Fibroblast of skin of left quadriceps (primary cell): Measurements from ENCODE around the gene KLF18.
A peak's percentile ranks its signal among the peaks of the same experiment; 100 is the strongest.
"Not testable (repeated sequence)": the region's sequence is repeated elsewhere in the genome, so short reads cannot be mapped to it uniquely, and the experiment has no call there.

Experiments
- DNase-seq, 2 experiments: peaks; one replicate each; pipeline ENCODE4 v3.0.0-alpha.2; 2013; ENCODE audit warnings: low read depth in 2 of 2

Gene KLF18

GRCh38 chr1:44120398-44120949 lies 21.0 kb downstream of the KLF18 start:
- DNase-seq, result no peak

GRCh38 chr1:44119525-44119924 lies 21.9 kb downstream of the KLF18 start:
- DNase-seq, result no peak

- no peak for DNase-seq
Observed at GRCh38 chr1:44118682-44119081, 22.7 kb downstream of the KLF18 start, which contains the start of gene KLF17. Gene KLF17, plus strand, starts transcription at chr1:44118821. Its CDS starts 87 bp downstream, at chr1:44118908.

- DNase-seq, result not testable (repeated sequence)
Observed at GRCh38 chr1:44117272-44117671, 24.2 kb downstream of the KLF18 start.

GRCh38 chr1:44114098-44114497 lies 27.3 kb downstream of the KLF18 start:
- no peak for DNase-seq

GRCh38 chr1:44113095-44113609 lies 28.3 kb downstream of the KLF18 start:
- DNase-seq, result no peak

- no peak for DNase-seq
Observed at GRCh38 chr1:44112486-44112885, 28.9 kb downstream of the KLF18 start.

GRCh38 chr1:44111861-44112260 lies 29.6 kb downstream of the KLF18 start:
- no peak for DNase-seq

- no peak for DNase-seq
Observed at GRCh38 chr1:44110916-44111315, 30.5 kb downstream of the KLF18 start.

- no peak for DNase-seq
Observed at GRCh38 chr1:44108971-44109370, 32.5 kb downstream of the KLF18 start.

- peak in 1 of 2 experiments; percentile 8 for DNase-seq
Observed at GRCh38 chr1:44108241-44108640, 33.2 kb downstream of the KLF18 start.

GRCh38 chr1:44105810-44106209 lies 35.6 kb downstream of the KLF18 start:
- DNase-seq, result no peak

- DNase-seq, result no peak
Observed at GRCh38 chr1:44103270-44104131, 37.9 kb downstream of the KLF18 start.

- DNase-seq, result no peak
Observed at GRCh38 chr1:44101328-44101727, 40.1 kb downstream of the KLF18 start.

GRCh38 chr1:44100183-44100868 lies 41.1 kb downstream of the KLF18 start:
- no peak for DNase-seq

- DNase-seq, result no peak
Observed at GRCh38 chr1:44094047-44094446, 47.4 kb downstream of the KLF18 start.

- DNase-seq, result no peak
Observed at GRCh38 chr1:44090429-44091252, 50.8 kb downstream of the KLF18 start.

GRCh38 chr1:44089371-44090048 lies 51.9 kb downstream of the KLF18 start:
- DNase-seq, result no peak
